HepG2 (cell line): ENCODE data around the gene TTBK1. TPM values are rescaled to one million over a fixed set of nuclear protein-coding genes. Genes with fewer than 3 reads are reported as not detected.

ENCODE experiments used
- AGO1 ChIP-seq: fragments of 200-400 bp; formaldehyde crosslinking; IDR thresholded peaks from 2 replicates; pipeline ENCODE4 v1.6.1; 2017; ENCODE audit warnings: mild to moderate bottlenecking, low read depth, low read length, moderate library complexity; ENCODE audit not compliant: poor library complexity, severe bottlenecking
- AGO2 ChIP-seq: fragments of 200-400 bp; formaldehyde crosslinking; optimal IDR thresholded peaks from 2 replicates; pipeline ENCODE3; 2017; ENCODE audit warnings: mild to moderate bottlenecking, low read depth, low read length, moderate library complexity
- ATF6 ChIP-seq: sonication (generic); formaldehyde crosslinking; conservative IDR thresholded peaks from 2 replicates; pipeline ENCODE4 v1.4.0; 2020; ENCODE audit warnings: missing genetic modification reagents
- EED ChIP-seq: sonication (generic); formaldehyde crosslinking; IDR thresholded peaks from 2 replicates; pipeline ENCODE4 v1.5.0; 2020; ENCODE audit warnings: mild to moderate bottlenecking, missing genetic modification reagents
- FOSL2 ChIP-seq: sonication (generic); formaldehyde crosslinking; IDR thresholded peaks from 2 replicates; pipeline ENCODE4 v1.4.0; 2020; ENCODE audit warnings: missing genetic modification reagents
- FOXP4 ChIP-seq: sonication (generic); formaldehyde crosslinking; IDR thresholded peaks from 2 replicates; pipeline ENCODE4 v1.4.0; 2020; ENCODE audit warnings: missing genetic modification reagents
- MAFG ChIP-seq: sonication (generic); formaldehyde crosslinking; IDR thresholded peaks from 2 replicates; pipeline ENCODE4 v1.5.1; 2020; ENCODE audit warnings: mild to moderate bottlenecking, missing genetic modification reagents
- MED8 ChIP-seq: sonication (generic); formaldehyde crosslinking; IDR thresholded peaks from 2 replicates; pipeline ENCODE4 v1.8.1; 2023; ENCODE audit warnings: mild to moderate bottlenecking, missing genetic modification reagents; ENCODE audit not compliant: insufficient replicate concordance
- NFATC3 ChIP-seq: sonication (generic); formaldehyde crosslinking; IDR thresholded peaks from 2 replicates; pipeline ENCODE4 v1.5.1; 2020; ENCODE audit warnings: mild to moderate bottlenecking, missing genetic modification reagents
- NPAS2 ChIP-seq: sonication (generic); formaldehyde crosslinking; IDR thresholded peaks from 2 replicates; pipeline ENCODE4 v1.8.0; 2022; ENCODE audit warnings: mild to moderate bottlenecking, missing genetic modification reagents, borderline replicate concordance
- NR0B2 ChIP-seq: sonication (generic); formaldehyde crosslinking; IDR thresholded peaks from 2 replicates; pipeline ENCODE4 v1.4.0; 2020; ENCODE audit warnings: mild to moderate bottlenecking, missing genetic modification reagents
- RFX1 ChIP-seq: fragments of 450-650 bp; IDR thresholded peaks from 2 replicates; pipeline ENCODE4 v1.6.1; 2017
- ZBTB25 ChIP-seq: IDR thresholded peaks from 2 replicates; pipeline ENCODE4 v1.6.1; 2018; ENCODE audit warnings: missing genetic modification reagents
- ZBTB8A ChIP-seq: sonication (generic); formaldehyde crosslinking; IDR thresholded peaks from 2 replicates; pipeline ENCODE4 v1.4.0; 2020; ENCODE audit warnings: mild to moderate bottlenecking, low read depth, missing genetic modification reagents, borderline replicate concordance
- ZNF414 ChIP-seq: sonication (generic); formaldehyde crosslinking; IDR thresholded peaks from 2 replicates; pipeline ENCODE4 v1.5.0; 2020; ENCODE audit warnings: missing genetic modification reagents
- ZNF687 ChIP-seq: sonication (generic); formaldehyde crosslinking; IDR thresholded peaks from 2 replicates; pipeline ENCODE4 v1.5.1; 2020; ENCODE audit warnings: mild to moderate bottlenecking, missing genetic modification reagents, moderate library complexity
- polyA plus RNA-seq, 8 experiments: library from polyadenylated mRNA; depleted of rRNA in 3 of 8; stranded (reverse) in 7 of 8; unstranded in 1 of 8; fragments of >200 nt; fragmentation: Illumina TruSeq in 4 of 8; extraction: Trizol in 4 of 8; gene quantifications; 2 replicates each; pipeline versions ENCODE4 v1.2.1 to v1.2.3, GENCODE V29; 2011 to 2016; ENCODE audit warnings: low read depth in 4 of 8, missing spikeins in 1 of 8, mixed read lengths in 1 of 8; ENCODE audit not compliant: insufficient read depth in 1 of 8
- total RNA-seq, 5 experiments: library from RNA; depleted of rRNA; stranded (reverse); fragments of >200 nt; fragmentation: Illumina TruSeq; extraction: Trizol; gene quantifications; 2 replicates each; pipeline ENCODE4 v1.2.3, GENCODE V29; 2016; ENCODE audit warnings: low read depth in 1 of 5

The TTBK1 gene
- total and polyA plus RNA-seq, 2 of the 13 experiments (the other 11 are each of a cell fraction or from before 2014, with no cell fraction given) = 0.24 to 0.33 TPM

- TF ChIP-seq FOXP4 (CRISPR knock-in tag) = peak; percentile 27; the same call in 1 of the 2 replicates
- peak; percentile 41; the same call in 1 of the 2 replicates for TF ChIP-seq FOSL2 (CRISPR knock-in tag)
- no peak for TF ChIP-seq AGO1
- TF ChIP-seq ZNF687 = peak; percentile 97
- peak; percentile 76 for TF ChIP-seq NR0B2 (CRISPR knock-in tag)
- no peak for TF ChIP-seq NPAS2
- no peak for TF ChIP-seq ZBTB25 (CRISPR knock-in tag)
- TF ChIP-seq RFX1 = no peak; the same call in 1 of the 2 replicates
- 0 out of 2 replicates have a peak, but pooled peaks have one; percentile 33 for TF ChIP-seq ZBTB8A
- no peak for TF ChIP-seq NFATC3 (CRISPR knock-in tag)
- TF ChIP-seq AGO2 = peak; percentile 63
- peak; percentile 31 for TF ChIP-seq MED8 (CRISPR knock-in tag)
- TF ChIP-seq ZNF414 = peak; percentile 39; the same call in 1 of the 2 replicates
- TF ChIP-seq EED (CRISPR knock-in tag) = peak; percentile 91
- TF ChIP-seq MAFG (CRISPR knock-in tag) = 0 out of 2 replicates have a peak, but pooled peaks have one; percentile 37
- 0 out of 2 replicates have a peak, but pooled peaks have one; percentile 78 for TF ChIP-seq ATF6
Measured at GRCh38 chr6:43228951-43229802, 14.1 kb upstream of the TTBK1 start, which contains the start of gene DNPH1 (continued).
